GM23338 (cell line): Measurements from ENCODE around the gene PAX4. TPM values are rescaled to one million over a fixed set of nuclear protein-coding genes. Genes with fewer than 3 reads are reported as not detected.

Source experiments
- ATAC-seq: fragments of 200-7000 bp; cut with Tn5 transposase; 3 replicates; pipeline ENCODE4 v1.9.1; 2020
- DNase-seq: peaks from one replicate; pipeline ENCODE4 v3.0.0-alpha.2; 2015; ENCODE audit warnings: low spot score
- H2AFZ ChIP-seq: fragments of 200-600 bp; sonication (generic); 2 replicates; pipeline ENCODE4 v1.8.0; 2016; ENCODE audit warnings: antibody characterized with exemption, mild to moderate bottlenecking, moderate library complexity
- H3F3A ChIP-seq: fragments of 200-600 bp; sonication (generic); replicated peaks from 2 replicates; pipeline ENCODE4 v1.8.0; 2017; ENCODE audit warnings: antibody characterized with exemption, mixed run types, low read depth
- H3K27ac ChIP-seq: fragments of 200-600 bp; sonication (generic); 2 replicates; pipeline ENCODE4 v1.6.1; 2016; ENCODE audit warnings: low read depth
- H3K27me3 ChIP-seq: fragments of 200-600 bp; sonication (generic); 2 replicates; pipeline ENCODE4 v1.8.0; 2016; ENCODE audit warnings: mild to moderate bottlenecking, mixed run types, moderate library complexity; ENCODE audit not compliant: insufficient read depth
- H3K36me3 ChIP-seq: fragments of 200-600 bp; sonication (generic); 2 replicates; pipeline ENCODE4 v1.8.0; 2016; ENCODE audit warnings: mild to moderate bottlenecking; ENCODE audit not compliant: insufficient read depth
- H3K4me1 ChIP-seq: fragments of 200-600 bp; sonication (generic); 2 replicates; pipeline ENCODE4 v1.8.0; 2016; ENCODE audit warnings: mild to moderate bottlenecking, moderate library complexity; ENCODE audit not compliant: insufficient read depth
- H3K4me2 ChIP-seq: fragments of 200-600 bp; sonication (generic); 2 replicates; pipeline ENCODE4 v1.7.1; 2017; ENCODE audit warnings: mixed run types
- H3K4me3 ChIP-seq: fragments of 200-600 bp; sonication (generic); 2 replicates; pipeline ENCODE4 v1.6.1; 2016; ENCODE audit warnings: mixed run types
- H3K79me2 ChIP-seq: fragments of 200-600 bp; sonication (generic); replicated peaks from 2 replicates; pipeline ENCODE4 v1.8.0; 2017; ENCODE audit warnings: mild to moderate bottlenecking; ENCODE audit not compliant: insufficient read depth
- H3K9me2 ChIP-seq: fragments of 200-600 bp; sonication (generic); 2 replicates; pipeline ENCODE4 v1.8.0; 2017; ENCODE audit not compliant: insufficient read depth
- H4K20me1 ChIP-seq: fragments of 200-600 bp; sonication (generic); replicated peaks from 2 replicates; pipeline ENCODE4 v1.8.0; 2017; ENCODE audit warnings: mild to moderate bottlenecking; ENCODE audit not compliant: insufficient read depth
- H3K27ac Mint-ChIP-seq: 2 replicates; pipeline ENCODE4 v1.8.0; 2020; ENCODE audit warnings: inconsistent platforms, mild to moderate bottlenecking, moderate library complexity, mixed read lengths
- H3K27me3 Mint-ChIP-seq: 3 replicates; pipeline ENCODE4 v1.8.0; 2022; ENCODE audit warnings: low read depth, mild to moderate bottlenecking, moderate library complexity, mixed read lengths, inconsistent platforms; ENCODE audit not compliant: insufficient read depth, poor library complexity
- H3K36me3 Mint-ChIP-seq: 3 replicates; pipeline ENCODE4 v1.8.0; 2021; ENCODE audit warnings: low read depth, mild to moderate bottlenecking, inconsistent platforms, moderate library complexity, mixed read lengths
- H3K4me1 Mint-ChIP-seq: 3 replicates; pipeline ENCODE4 v1.8.0; 2020; ENCODE audit warnings: mild to moderate bottlenecking, inconsistent platforms, mixed read lengths
- H3K4me3 Mint-ChIP-seq: 3 replicates; pipeline ENCODE4 v1.8.0; 2021; ENCODE audit warnings: moderate library complexity, mild to moderate bottlenecking, inconsistent platforms, mixed read lengths
- H3K9me3 Mint-ChIP-seq: 3 replicates; pipeline ENCODE4 v1.8.0; 2020; ENCODE audit warnings: moderate library complexity, mild to moderate bottlenecking, inconsistent platforms, mixed read lengths
- CREB1 ChIP-seq: fragments of 250-450 bp; sonication (Bioruptor Pico); IDR thresholded peaks from 2 replicates; pipeline ENCODE4 v1.5.0; 2020; ENCODE audit warnings: low read depth, mild to moderate bottlenecking, moderate library complexity
- CTCF ChIP-seq, 2 experiments: fragments of 200-600 bp in 1 of 2; sonication (generic) in 1 of 2; conservative IDR thresholded peaks; 2 replicates each; pipeline versions ENCODE4 v1.5.1 to v1.6.1; 2016 to 2017; ENCODE audit warnings: antibody characterized with exemption in 2 of 2, low read depth in 2 of 2, mild to moderate bottlenecking in 2 of 2, moderate library complexity in 1 of 2
- REST ChIP-seq: IDR thresholded peaks from one replicate; pipeline ENCODE4 v1.6.1; 2018; ENCODE audit warnings: antibody characterized with exemption; ENCODE audit not compliant: unreplicated experiment
- STAT1 ChIP-seq: IDR thresholded peaks from one replicate; pipeline ENCODE4 v1.6.1; 2016; ENCODE audit warnings: antibody characterized with exemption; ENCODE audit not compliant: unreplicated experiment
- ZNF114 ChIP-seq: fragments of 250-450 bp; sonication (Bioruptor Pico); IDR thresholded peaks from 2 replicates; pipeline ENCODE4 v1.5.0; 2020; ENCODE audit warnings: mild to moderate bottlenecking, moderate library complexity
- ZNF331 ChIP-seq: fragments of 250-450 bp; sonication (Bioruptor Pico); IDR thresholded peaks from 2 replicates; pipeline ENCODE4 v1.5.0; 2020; ENCODE audit warnings: low read depth, mild to moderate bottlenecking, moderate library complexity
- polyA plus RNA-seq: library from polyadenylated mRNA; unstranded; fragments of >200 nt; fragmentation: Nextera tagmentation; extraction: Ambion mirVana; gene quantifications from 2 replicates; pipeline ENCODE4 v1.2.1, GENCODE V29; 2016
- total RNA-seq: library from RNA; depleted of rRNA; stranded (reverse); fragments of >200 nt; shearing (Covaris generic); gene quantifications from 2 replicates; pipeline ENCODE4 v1.2.3, GENCODE V29; 2014

PAX4 gene
- total and polyA plus RNA-seq, 2 experiments from 2014 or later: not detected

DNA sequence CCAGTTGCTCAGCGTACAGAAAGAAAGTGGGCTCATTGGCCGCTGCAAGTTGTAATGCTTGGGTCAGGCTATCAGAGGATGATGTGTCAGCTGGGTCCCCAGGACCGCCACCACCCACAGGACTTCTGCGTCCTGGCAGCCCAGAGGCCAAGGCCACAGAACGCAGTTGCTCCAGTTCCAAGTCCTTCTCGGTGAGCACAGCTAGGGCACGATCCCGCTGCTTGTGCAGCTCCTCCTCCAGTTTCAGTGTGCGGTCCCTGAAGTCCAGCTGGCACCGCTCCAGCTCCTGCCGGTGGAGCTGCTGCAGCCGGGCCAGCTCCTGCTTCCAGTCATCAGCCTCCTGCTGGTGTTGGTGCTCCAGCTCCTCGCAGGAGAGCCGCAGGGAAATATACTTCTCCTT lies 35.6 kb downstream of the PAX4 start (continued):
- TF ChIP-seq REST: no peak

DNA sequence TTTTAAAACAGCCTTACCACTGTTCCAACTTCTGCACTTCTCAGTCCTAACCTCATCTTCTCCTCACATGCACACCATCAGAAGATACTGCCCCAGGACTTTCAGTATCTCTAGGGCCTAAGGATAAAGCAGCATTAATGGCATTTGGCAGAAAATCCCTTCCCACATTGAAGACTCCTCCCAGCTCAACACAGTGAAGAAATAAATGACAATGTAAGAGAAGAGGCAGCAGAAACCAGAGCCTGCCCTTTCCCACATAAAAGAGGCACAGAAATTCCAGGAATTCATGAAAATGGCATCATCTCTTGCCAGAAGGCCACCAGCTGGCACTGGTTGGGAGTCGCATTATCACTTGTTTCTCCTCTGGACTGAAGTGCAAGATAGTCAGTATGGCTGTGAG lies 36.2 kb downstream of the PAX4 start:
- no peaks in the 10 kb centered on the region for H3K9me3 Mint-ChIP-seq
- H4K20me1 ChIP-seq: peaks cover 23% of the 10 kb centered on the region; the same call in 1 of the 2 replicates
- H3K9me2 ChIP-seq: no peaks in the 10 kb centered on the region
- no peak overlapping the region for H3K4me3 ChIP-seq
- peaks cover 22% of the 10 kb centered on the region for H3K79me2 ChIP-seq
- peaks cover 13% of the 10 kb centered on the region for H3K4me1 ChIP-seq
- H3K27ac Mint-ChIP-seq: no peak overlapping the region
- peaks cover 22% of the 10 kb centered on the region for H3K36me3 Mint-ChIP-seq
- peaks cover 19% of the 10 kb centered on the region for H3K27me3 Mint-ChIP-seq
- no peak overlapping the region for H3K4me2 ChIP-seq
- peaks cover 7% of the 10 kb centered on the region; the same call in 1 of the 2 replicates for H3K36me3 ChIP-seq
- no peak overlapping the region for H3K4me3 Mint-ChIP-seq
- DNase-seq: no peak
- H2AFZ ChIP-seq: no peak overlapping the region
- H3F3A ChIP-seq: 0 out of 2 replicates have a peak, but pooled peaks cover 6% of the 10 kb centered on the region
- no peak for TF ChIP-seq STAT1
- TF ChIP-seq CREB1: no peak
- no peak for TF ChIP-seq CTCF (conservative IDR thresholded peaks at IDR 0.05; ENCODE audit: low read depth in 2 of 2)
- no peak for TF ChIP-seq ZNF114
- TF ChIP-seq REST: no peak
- TF ChIP-seq ZNF331 (CRISPR knock-in tag): no peak
- peaks cover 11% of the 10 kb centered on the region for H3K4me1 Mint-ChIP-seq
- ATAC-seq: no peak
- peaks cover 12% of the 10 kb centered on the region for H3K27me3 ChIP-seq
- H3K27ac ChIP-seq: no peak overlapping the region
